ENCODE measurements around the gene FOXF1. TPM values are rescaled to one million over a fixed set of nuclear protein-coding genes. Genes with fewer than 3 reads are reported as not detected.

The FOXF1 gene
- total and polyA plus RNA-seq, 9 donors: 0.22 to 1.5 (median 0.45) TPM

- 88 to 92% (median 90%) methylated on average over 5 of the region's 5 CpGs for WGBS, 3 donors
- TF ChIP-seq CTCF (IDR thresholded peaks at IDR 0.05) (no peak), EP300 (IDR thresholded peaks at IDR 0.05) (no peak), POLR2A (IDR thresholded peaks at IDR 0.05) (no peak)
- H3K27me3 ChIP-seq: no peaks in the 10 kb centered on the region
- no peak overlapping the region for H3K27ac ChIP-seq
- no peaks in the 10 kb centered on the region for H3K36me3 ChIP-seq
- peaks cover 2% of the 10 kb centered on the region for H3K4me1 ChIP-seq (ENCODE audit: insufficient read depth)
- no peaks in the 10 kb centered on the region for H3K9me3 ChIP-seq
- H3K4me3 ChIP-seq: no peak overlapping the region
- DNase-seq: no peak
- intact Hi-C loops (cut with DNase I): no loop called here
Observed at GRCh38 chr16:86550281-86550680, 40.0 kb downstream of the FOXF1 start.

GRCh38 chr16:86553356-86553755 lies 43.0 kb downstream of the FOXF1 start:
- Histone ChIP-seq H3K9me3 (no peaks in the 10 kb centered on the region), H3K36me3 (no peaks in the 10 kb centered on the region), H3K4me3 (no peak overlapping the region), H3K27me3 (no peaks in the 10 kb centered on the region), H3K4me1 (ENCODE audit: insufficient read depth) (peaks cover 7% of the 10 kb centered on the region), H3K27ac (no peak overlapping the region)
- intact Hi-C loops (cut with DNase I): no loop called here
- TF ChIP-seq POLR2A (IDR thresholded peaks at IDR 0.05) (no peak), EP300 (IDR thresholded peaks at IDR 0.05) (no peak), CTCF (IDR thresholded peaks at IDR 0.05) (no peak)
- DNase-seq: no peak
- WGBS, 3 donors: 89 to 95% (median 90%) methylated on average over 22 of the region's 22 CpGs

DNA sequence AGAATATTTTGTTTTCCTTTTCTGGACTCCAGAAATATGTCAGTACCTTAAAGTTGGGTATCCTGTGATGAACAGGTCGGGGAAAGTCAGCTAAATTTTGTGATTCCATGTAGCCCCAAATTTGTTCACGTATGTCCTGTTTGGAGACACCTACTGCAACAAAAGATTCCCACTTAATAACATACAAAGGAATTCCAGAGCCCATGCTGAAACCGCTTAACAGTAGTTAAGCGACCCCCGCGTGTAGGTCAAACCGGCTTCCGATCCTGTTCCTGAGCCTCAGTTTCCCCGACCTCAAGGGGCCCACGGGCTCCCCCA lies 44.2 kb downstream of the FOXF1 start:
- intact Hi-C loops (cut with DNase I): no loop called here
- no peak for DNase-seq
- H3K27ac ChIP-seq: peak overlapping the region; percentile 84 to 94
- H3K4me1 ChIP-seq (ENCODE audit: insufficient read depth): peaks cover 7% of the 10 kb centered on the region
- no peaks in the 10 kb centered on the region for H3K27me3 ChIP-seq
- H3K36me3 ChIP-seq: no peaks in the 10 kb centered on the region
- 3 to 5% (median 4%) methylated on average over 10 of the region's 10 CpGs for WGBS, 3 donors
- TF ChIP-seq POLR2A (IDR thresholded peaks at IDR 0.05) (no peak), EP300 (IDR thresholded peaks at IDR 0.05) (no peak), CTCF (IDR thresholded peaks at IDR 0.05) (no peak)
- no peaks in the 10 kb centered on the region for H3K9me3 ChIP-seq
- H3K4me3 ChIP-seq: peak overlapping the region; percentile 96

DNA sequence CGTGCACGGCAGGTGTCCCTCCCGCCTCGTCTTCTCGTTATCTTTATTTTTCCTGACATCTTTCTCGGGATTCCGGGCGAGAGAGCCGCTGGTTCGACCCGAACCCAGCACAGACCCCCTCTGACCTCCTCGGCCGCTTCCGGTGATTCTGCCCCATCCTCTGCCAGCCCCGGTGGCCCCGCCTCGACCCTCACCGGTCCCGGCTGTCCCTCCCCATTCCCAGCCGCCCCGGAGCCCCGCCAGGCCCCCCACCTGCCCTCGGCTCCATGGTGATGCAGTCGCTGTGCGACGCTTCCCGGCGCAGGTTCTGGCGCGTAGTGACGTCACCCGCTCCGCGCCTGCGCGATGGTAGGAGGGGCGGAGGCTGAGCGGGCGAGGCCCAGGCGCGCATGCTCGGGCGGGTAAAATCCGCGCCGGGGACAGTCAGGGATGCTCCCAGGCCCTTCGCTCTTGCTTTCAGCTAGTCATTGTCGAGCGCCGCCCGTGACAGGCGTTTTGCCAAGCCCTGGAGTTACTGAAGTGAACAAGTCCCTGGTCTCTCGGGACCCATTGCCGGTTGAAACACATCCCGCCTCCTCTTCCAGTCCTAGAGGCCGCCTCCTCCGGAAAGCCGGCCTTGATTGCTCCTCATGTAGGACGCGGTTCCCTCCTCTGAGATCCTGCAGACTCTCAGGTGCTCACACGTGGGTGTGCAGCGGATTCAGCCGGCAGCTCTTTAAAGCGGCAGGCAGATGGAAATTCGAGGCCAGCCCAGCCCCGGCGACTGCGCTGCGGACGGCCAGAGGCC lies 44.8 kb downstream of the FOXF1 start, which contains the start of gene MTHFSD:
Gene MTHFSD (minus strand): TSS at position 319 of the 787 bp plus-strand sequence. CDS start 51 bp downstream, at position 268.
- DNase-seq: peak; percentile 94 to 98 (median 96)
- Histone ChIP-seq H3K36me3 (no peaks in the 10 kb centered on the region), H3K27ac (peak within 1 kb of the TSS; percentile 84 to 94), H3K9me3 (no peaks in the 10 kb centered on the region), H3K4me1 (ENCODE audit: insufficient read depth) (peaks cover 7% of the 10 kb centered on the region), H3K4me3 (peak within 1 kb of the TSS; percentile 96), H3K27me3 (no peaks in the 10 kb centered on the region)
- 2 to 4% (median 4%) methylated on average over 65 to 70 of the region's 70 CpGs for WGBS, 3 donors
- intact Hi-C loops (cut with DNase I): no loop called here
- TF ChIP-seq POLR2A (IDR thresholded peaks at IDR 0.05) (peak; percentile 81), CTCF (IDR thresholded peaks at IDR 0.05) (no peak)
